Subcutaneous adipose tissue (tissue), 4 donors: ENCODE results near the gene ZNF30. TPM values are rescaled to one million over a fixed set of nuclear protein-coding genes. Genes with fewer than 3 reads are reported as not detected.

Experiments
- total RNA-seq, 4 donors: library from RNA; depleted of rRNA; stranded (reverse); fragments of >200 nt; gene quantifications; one replicate each; pipeline ENCODE4 v1.1.0, GENCODE V29; 2016

ZNF30 gene
- total RNA-seq, 4 donors from 2014 or later = 1.8 to 3.4 (median 2.4) TPM

Other genes with a start within 250 kb of the ZNF30 start
- gene SCGB2B2, start 249.7 kb upstream of the ZNF30 start, total RNA-seq = 1 to 10 TPM in 3 of 4 donors, under 1 TPM in 1; 0.17 to 3.2 (median 2.1) TPM
- 10 to 100 TPM; 25.7 to 34.1 (median 27.7) TPM for gene ZNF302, start 249.2 kb upstream of the ZNF30 start, total RNA-seq
- gene ZNF181, start 192.7 kb upstream of the ZNF30 start, total RNA-seq = 10 to 100 TPM; 17.3 to 23.3 (median 21.0) TPM
- 1 to 10 TPM; 4.1 to 5.8 (median 5.7) TPM for gene ZNF599, start 153.7 kb upstream of the ZNF30 start, total RNA-seq
- 10 to 100 TPM in 1 of 4 donors, 1 to 10 TPM in 3; 7.3 to 17.3 (median 7.7) TPM for gene ZNF792, start 37.3 kb downstream of the ZNF30 start, total RNA-seq
- gene GRAMD1A, start 73.4 kb downstream of the ZNF30 start, total RNA-seq = 10 to 100 TPM; 27.6 to 55.9 (median 34.0) TPM
- gene SCN1B, start 103.6 kb downstream of the ZNF30 start, total RNA-seq = 10 to 100 TPM in 1 of 4 donors, 1 to 10 TPM in 3; 8.5 to 18.1 (median 9.6) TPM
- gene HPN, start 114.8 kb downstream of the ZNF30 start, total RNA-seq = 1 to 10 TPM in 3 of 4 donors, under 1 TPM in 1; 0.17 to 3.8 (median 1.4) TPM
- 1 to 10 TPM in 2 of 4 donors, not detected in 2; 1.7 to 2.0 TPM for gene FXYD3, start 188.9 kb downstream of the ZNF30 start, total RNA-seq
- gene LGI4, start 208.2 kb downstream of the ZNF30 start, total RNA-seq = 10 to 100 TPM; 11.6 to 34.1 (median 21.3) TPM
- 100 to 1,000 TPM in 1 of 4 donors, 10 to 100 TPM in 3; 28.7 to 108 (median 37.8) TPM for gene FXYD1, start 211.9 kb downstream of the ZNF30 start, total RNA-seq
- gene FXYD7, start 216.4 kb downstream of the ZNF30 start, total RNA-seq = 1 to 10 TPM in 1 of 4 donors, not detected in 3; 1.1 TPM
- gene FXYD5, start 227.8 kb downstream of the ZNF30 start, total RNA-seq = 100 to 1,000 TPM in 1 of 4 donors, 10 to 100 TPM in 3; 43.7 to 120 (median 52.4) TPM